ENCODE data around the gene FLOT2.
"Not testable (repeated sequence)": the region's sequence is repeated elsewhere in the genome, so short reads cannot be mapped to it uniquely, and the experiment has no call there.

FLOT2 gene

GRCh38 chr17:28916302-28916934 is 18.9 kb upstream of the FLOT2 start:
- DNase-seq (ENCODE audit: low read depth): no peak

- DNase-seq (ENCODE audit: low read depth): no peak
Measured at GRCh38 chr17:28912938-28913333, 15.4 kb upstream of the FLOT2 start.

- DNase-seq (ENCODE audit: low read depth): no peak
Measured at GRCh38 chr17:28912281-28912937, 14.9 kb upstream of the FLOT2 start.

GRCh38 chr17:28911411-28912045 is 14.0 kb upstream of the FLOT2 start:
- DNase-seq (ENCODE audit: low read depth): no peak

- DNase-seq (ENCODE audit: low read depth): no peak
Measured at GRCh38 chr17:28910534-28910933, 13.0 kb upstream of the FLOT2 start.

GRCh38 chr17:28908640-28909167 is 11.2 kb upstream of the FLOT2 start:
- no peak for DNase-seq (ENCODE audit: low read depth)

- DNase-seq (ENCODE audit: low read depth): no peak
Measured at GRCh38 chr17:28907709-28908475, 10.4 kb upstream of the FLOT2 start.

- DNase-seq (ENCODE audit: low read depth): no peak
Measured at GRCh38 chr17:28906706-28907438, 9.3 kb upstream of the FLOT2 start.

- no peak for DNase-seq (ENCODE audit: low read depth)
Measured at GRCh38 chr17:28906276-28906675, 8.7 kb upstream of the FLOT2 start.

- no peak for DNase-seq (ENCODE audit: low read depth)
Measured at GRCh38 chr17:28904800-28905199, 7.3 kb upstream of the FLOT2 start.

- not testable (repeated sequence) for DNase-seq (ENCODE audit: low read depth)
Measured at GRCh38 chr17:28903546-28903841, 6.0 kb upstream of the FLOT2 start.

- peak; percentile 45 for DNase-seq (ENCODE audit: low read depth)
Measured at GRCh38 chr17:28902819-28903545, 5.4 kb upstream of the FLOT2 start, which contains the start of gene DHRS13. TSS of gene DHRS13 (minus strand) at chr17:28903079. CDS start at chr17:28902944, 135 bp downstream.

- DNase-seq (ENCODE audit: low read depth): no peak
Measured at GRCh38 chr17:28901866-28902818, 4.6 kb upstream of the FLOT2 start.

GRCh38 chr17:28900986-28901726 is 3.6 kb upstream of the FLOT2 start:
- DNase-seq (ENCODE audit: low read depth): no peak

GRCh38 chr17:28899212-28899815 is 1.8 kb upstream of the FLOT2 start:
- DNase-seq (ENCODE audit: low read depth): no peak

- DNase-seq (ENCODE audit: low read depth): no peak
Measured at GRCh38 chr17:28898527-28898955, 1.0 kb upstream of the FLOT2 start.

GRCh38 chr17:28897769-28898526 is 415 bp upstream of the FLOT2 start:
- DNase-seq (ENCODE audit: low read depth): no peak

- no peak for DNase-seq (ENCODE audit: low read depth)
Measured at GRCh38 chr17:28896491-28896883, 1.0 kb downstream of the FLOT2 start.
